Activated CD8-positive, alpha-beta T cell treated with anti-CD3 and anti-CD28 coated beads for 36 hours (primary cell): ENCODE measurements around the gene RGL1. TPM values are rescaled to one million over a fixed set of nuclear protein-coding genes. Genes with fewer than 3 reads are reported as not detected.

Experiments
- ATAC-seq: fragments of 200-7000 bp; cut with Tn5 transposase; one replicate; pipeline ENCODE4 v1.10.0; 2021; ENCODE audit warnings: mild to moderate bottlenecking, moderate library complexity
- CTCF ChIA-PET: fragments of 350-600 bp; sonication (Branson Sonifier 250); formaldehyde crosslinking; loops from one replicate; lab custom pipeline; 2021; ENCODE audit warnings: antibody characterized with exemption; lab: Charles Lee
- POLR2A ChIA-PET: fragments of 350-600 bp; sonication (Branson Sonifier 250); formaldehyde crosslinking; loops from one replicate; lab custom pipeline; 2021; ENCODE audit warnings: antibody characterized with exemption; lab: Charles Lee
- DNase-seq: peaks from one replicate; pipeline ENCODE4 v3.0.0-alpha.2; 2020
- H3K27ac Mint-ChIP-seq: one replicate; pipeline ENCODE4 v1.8.0; 2021; ENCODE audit warnings: mild to moderate bottlenecking, mixed read lengths
- H3K27me3 Mint-ChIP-seq: one replicate; pipeline ENCODE4 v1.8.0; 2021; ENCODE audit warnings: mixed read lengths
- H3K36me3 Mint-ChIP-seq: one replicate; pipeline ENCODE4 v1.8.0; 2021; ENCODE audit warnings: low read depth, mixed read lengths
- H3K4me1 Mint-ChIP-seq: one replicate; pipeline ENCODE4 v1.8.0; 2021; ENCODE audit warnings: low read depth, mixed read lengths
- H3K4me3 Mint-ChIP-seq: one replicate; pipeline ENCODE4 v1.8.0; 2021; ENCODE audit warnings: mild to moderate bottlenecking, moderate library complexity, mixed read lengths
- H3K9me3 Mint-ChIP-seq: one replicate; pipeline ENCODE4 v1.8.0; 2021; ENCODE audit warnings: mixed read lengths
- CTCF ChIP-seq: fragments of 200-600 bp; IDR thresholded peaks from one replicate; pipeline ENCODE4 v1.8.0; 2022; ENCODE audit warnings: antibody characterized with exemption, mild to moderate bottlenecking
- intact Hi-C: fragments of 100-400 bp; cut with micrococcal nuclease; formaldehyde crosslinking; loops from one replicate; pipeline ENCODE4 v1.10.0; 2022
- total RNA-seq, 2 experiments: library from RNA; stranded (reverse); gene quantifications; one replicate each; pipeline ENCODE4 v1.2.3, GENCODE V29; 2021

Gene RGL1
- total RNA-seq, 2 experiments from 2014 or later: 1.2 to 1.3 TPM

- no peak overlapping the region for H3K27ac Mint-ChIP-seq
- no peak overlapping the region for H3K4me3 Mint-ChIP-seq
- intact Hi-C loops: no loop called here
- no peaks in the 10 kb centered on the region for H3K4me1 Mint-ChIP-seq
- CTCF ChIA-PET: interaction anchor here (1.0 kb wide), 1 partner anchor 94 kb away, joined by 3 read pairs; no protein-coding TSS in a partner anchor
- no peaks in the 10 kb centered on the region for H3K27me3 Mint-ChIP-seq
- H3K9me3 Mint-ChIP-seq: no peaks in the 10 kb centered on the region
- no peak for DNase-seq
- ATAC-seq: no peak
- no peak for TF ChIP-seq CTCF
- H3K36me3 Mint-ChIP-seq: no peaks in the 10 kb centered on the region
- POLR2A ChIA-PET: no interaction called here
Measured at GRCh38 chr1:183821889-183822611, 17.1 kb downstream of the RGL1 start.

- Mint-ChIP-seq H3K4me1 (no peaks in the 10 kb centered on the region), H3K27me3 (no peaks in the 10 kb centered on the region), H3K4me3 (no peak overlapping the region), H3K27ac (no peak overlapping the region), H3K9me3 (no peaks in the 10 kb centered on the region), H3K36me3 (no peaks in the 10 kb centered on the region)
- DNase-seq: no peak
- ChIA-PET CTCF (interaction anchor here (1.5 kb wide), 1 partner anchor 170 kb away, joined by 4 read pairs; no protein-coding TSS in a partner anchor), POLR2A (no interaction called here)
- ATAC-seq: no peak
- TF ChIP-seq CTCF: no peak
- intact Hi-C loops: no loop called here
Measured at GRCh38 chr1:183824291-183824690, 19.4 kb downstream of the RGL1 start.

- POLR2A ChIA-PET: no interaction called here
- ATAC-seq: no peak
- no peaks in the 10 kb centered on the region for H3K36me3 Mint-ChIP-seq
Measured at GRCh38 chr1:183827801-183828200, 22.9 kb downstream of the RGL1 start.

GRCh38 chr1:183830389-183830788, 25.5 kb downstream of the RGL1 start:
- POLR2A ChIA-PET: no interaction called here
- intact Hi-C loops: no loop called here

More at GRCh38 chr1:183827801-183828200, 22.9 kb downstream of the RGL1 start:
- Mint-ChIP-seq H3K4me3 (no peak overlapping the region), H3K27ac (no peak overlapping the region), H3K4me1 (no peaks in the 10 kb centered on the region), H3K27me3 (no peaks in the 10 kb centered on the region), H3K9me3 (no peaks in the 10 kb centered on the region)
- no peak for DNase-seq
- TF ChIP-seq CTCF: no peak
- intact Hi-C loops: no loop called here
- CTCF ChIA-PET: interaction anchor here (1.0 kb wide), 1 partner anchor 172 kb away, joined by 4 read pairs; no protein-coding TSS in a partner anchor

More at GRCh38 chr1:183830389-183830788, 25.5 kb downstream of the RGL1 start:
- CTCF ChIA-PET: interaction anchor here (1.5 kb wide), 1 partner anchor 146 kb away, joined by 3 read pairs; no protein-coding TSS in a partner anchor
- Mint-ChIP-seq H3K27ac (no peak overlapping the region), H3K36me3 (no peaks in the 10 kb centered on the region), H3K9me3 (no peaks in the 10 kb centered on the region), H3K27me3 (no peaks in the 10 kb centered on the region), H3K4me3 (no peak overlapping the region), H3K4me1 (no peaks in the 10 kb centered on the region)
- no peak for TF ChIP-seq CTCF
- DNase-seq (no peak), ATAC-seq (no peak)
